ENCODE measurements around the gene PTPN14.

PTPN14 gene

GRCh38 chr1:214440219-214440965, 111.0 kb downstream of the PTPN14 start (continued):
- TF ChIP-seq PATZ1 (CRISPR knock-in tag; IDR thresholded peaks at IDR 0.05; ENCODE audit: borderline replicate concordance) (no peak), TCF4 (CRISPR knock-in tag; IDR thresholded peaks at IDR 0.05; ENCODE audit: borderline replicate concordance) (no peak)

- no peak; the same call in 2 of the 3 replicates for ATAC-seq
- TF ChIP-seq BACH2 (CRISPR knock-in tag; IDR thresholded peaks at IDR 0.05; ENCODE audit: borderline replicate concordance) (no peak), ZC3H10 (CRISPR knock-in tag; IDR thresholded peaks at IDR 0.05) (no peak), PPARA (CRISPR knock-in tag; IDR thresholded peaks at IDR 0.05; ENCODE audit: borderline replicate concordance) (no peak), TOX (CRISPR knock-in tag; IDR thresholded peaks at IDR 0.05; ENCODE audit: borderline replicate concordance) (no peak), ZNF70 (CRISPR knock-in tag; IDR thresholded peaks at IDR 0.05) (no peak), CSRNP3 (CRISPR knock-in tag; IDR thresholded peaks at IDR 0.05) (no peak), CSDC2 (CRISPR knock-in tag; IDR thresholded peaks at IDR 0.05) (no peak), GLIS3 (CRISPR knock-in tag; IDR thresholded peaks at IDR 0.05) (no peak), SNAI2 (CRISPR knock-in tag; IDR thresholded peaks at IDR 0.05) (no peak), POU6F1 (CRISPR knock-in tag; IDR thresholded peaks at IDR 0.05; ENCODE audit: borderline replicate concordance, low read depth) (no peak), TCF4 (CRISPR knock-in tag; IDR thresholded peaks at IDR 0.05; ENCODE audit: borderline replicate concordance) (no peak), OSR1 (CRISPR knock-in tag; IDR thresholded peaks at IDR 0.05) (no peak), ARNTL (CRISPR knock-in tag; IDR thresholded peaks at IDR 0.05; ENCODE audit: borderline replicate concordance, low read depth) (no peak), CREB5 (CRISPR knock-in tag; IDR thresholded peaks at IDR 0.05; ENCODE audit: low read depth) (no peak)
Observed at GRCh38 chr1:214439352-214440119, 111.9 kb downstream of the PTPN14 start.

- no peak for ATAC-seq
Observed at GRCh38 chr1:214438530-214438929, 112.9 kb downstream of the PTPN14 start.

More at GRCh38 chr1:214438530-214438929, 112.9 kb downstream of the PTPN14 start:
- TF ChIP-seq OSR1 (CRISPR knock-in tag; IDR thresholded peaks at IDR 0.05) (no peak), PATZ1 (CRISPR knock-in tag; IDR thresholded peaks at IDR 0.05; ENCODE audit: borderline replicate concordance) (no peak), GLIS3 (CRISPR knock-in tag; IDR thresholded peaks at IDR 0.05) (no peak), ZC3H10 (CRISPR knock-in tag; IDR thresholded peaks at IDR 0.05) (no peak), CREB5 (CRISPR knock-in tag; IDR thresholded peaks at IDR 0.05; ENCODE audit: low read depth) (no peak)

Measured in SK-N-SH treated with all-trans-retinoic acid at 6 μM for 48 hours (cell line).